ENCODE data around the gene GTF2F2. TPM values are rescaled to one million over a fixed set of nuclear protein-coding genes. Genes with fewer than 3 reads are reported as not detected.

GTF2F2 gene
- total and polyA plus RNA-seq, 2 donors (not counting 3 experiments of a cell fraction or from before 2014, with no cell fraction given): 7.5 to 23.6 TPM

- Histone ChIP-seq H2AFZ (ENCODE audit: low read depth, low read length) (no peak overlapping the region), H3K9me1 (replicated peaks; ENCODE audit: control insufficient read depth, extremely low read depth, insufficient read depth, low read length) (no peaks in the 10 kb centered on the region), H3K4me1 (ENCODE audit: control insufficient read depth, extremely low read depth, insufficient read depth, low read length) (peaks cover 23% of the 10 kb centered on the region), H3K27me3 (ENCODE audit: control insufficient read depth in 2 of 2, insufficient read depth in 2 of 2, low read length in 2 of 2) (no peaks in the 10 kb centered on the region), H3K4me2 (ENCODE audit: insufficient read depth, low read length) (no peak overlapping the region), H3K4me3 (replicated peaks in 1 of 3; ENCODE audit: insufficient read depth in 1 of 3, low read depth in 1 of 3, low read length in 3 of 3) (no peak overlapping the region), H3K9ac (replicated peaks; ENCODE audit: extremely low read depth, insufficient read depth, low read length) (no peak overlapping the region), H3K27ac (ENCODE audit: insufficient read depth, low read depth, low read length) (no peak overlapping the region), H3K36me3 (ENCODE audit: control insufficient read depth in 2 of 2, extremely low read depth in 1 of 2, insufficient read depth in 2 of 2, low read length in 2 of 2) (no peaks in the 10 kb centered on the region), H3K9me3 (replicated peaks; ENCODE audit: control insufficient read depth, insufficient read depth, low read length) (no peaks in the 10 kb centered on the region), H3K79me2 (ENCODE audit: control insufficient read depth, insufficient read depth, low read length) (no peaks in the 10 kb centered on the region), H4K20me1 (replicated peaks; ENCODE audit: control insufficient read depth, extremely low read depth, insufficient read depth, low read length) (no peaks in the 10 kb centered on the region)
- no peak for FAIRE-seq
- no peak for TF ChIP-seq JUN (IDR thresholded peaks at IDR 0.05; ENCODE audit: borderline replicate concordance, insufficient read depth, insufficient read length, low read depth)
- no peak for TF ChIP-seq POLR2A (IDR thresholded peaks at IDR 0.05; ENCODE audit: low read depth, low read length)
- TF ChIP-seq FOS (IDR thresholded peaks at IDR 0.05; ENCODE audit: borderline replicate concordance, insufficient read depth, low read length): no peak
- TF ChIP-seq CTCF (IDR thresholded peaks at IDR 0.05; ENCODE audit: extremely low read depth in 1 of 2, insufficient read depth in 1 of 2, low read depth in 1 of 2, low read length in 2 of 2): no peak
- TF ChIP-seq POLR2AphosphoS5 (IDR thresholded peaks at IDR 0.05; ENCODE audit: insufficient read depth, low read depth, low read length): no peak
- TF ChIP-seq EZH2 (IDR thresholded peaks at IDR 0.05; ENCODE audit: borderline replicate concordance, low read depth, low read length, severe bottlenecking): no peak
- intact Hi-C loops (cut with micrococcal nuclease): loop anchor here (5.0 kb wide), 1 partner anchor 87 kb away; the partner anchor contains the start of gene GTF2F2
- ChIA-PET POLR2A (no interaction called here), CTCF (no interaction called here)
- dilution Hi-C loops (cut with MboI; ENCODE audit: extremely low pct_ligation_motif_present, low sequenced_read_pairs): no loop called here
- BruUV-seq (replicated peaks): no TSS peak
- no peak for DNase-seq (ENCODE audit: low read depth, low spot score)
Measured at GRCh38 chr13:45209229-45209628, 88.9 kb downstream of the GTF2F2 start.
